K562 (cell line): ENCODE data around the gene ATP6V1G2. TPM values are rescaled to one million over a fixed set of nuclear protein-coding genes. Genes with fewer than 3 reads are reported as not detected.

ENCODE experiments used
- AFF4 ChIP-seq: sonication (generic); formaldehyde crosslinking; IDR thresholded peaks from 2 replicates; pipeline ENCODE4 v1.8.0; 2023; ENCODE audit warnings: mild to moderate bottlenecking, missing genetic modification reagents
- CBX1 ChIP-seq: sonication (generic); IDR thresholded peaks from 2 replicates; pipeline ENCODE4 v1.6.1; 2016; ENCODE audit warnings: antibody characterized with exemption, low read depth, mild to moderate bottlenecking
- ETS1 ChIP-seq: conservative IDR thresholded peaks from 2 replicates; pipeline ENCODE4 v1.6.1; 2011; ENCODE audit warnings: low read depth, mild to moderate bottlenecking, low read length; ENCODE audit not compliant: control insufficient read depth
- HMGXB4 ChIP-seq: sonication (generic); formaldehyde crosslinking; IDR thresholded peaks from 2 replicates; pipeline ENCODE4 v1.8.1; 2023; ENCODE audit warnings: mild to moderate bottlenecking, missing genetic modification reagents
- KDM1A ChIP-seq, 2 experiments: fragments of 450-650 bp; IDR thresholded peaks; 2 replicates each; pipeline ENCODE4 v1.6.1; 2016; ENCODE audit warnings: mild to moderate bottlenecking in 2 of 2
- MCM5 ChIP-seq: fragments of 450-650 bp; IDR thresholded peaks from 2 replicates; pipeline ENCODE4 v1.6.1; 2016; ENCODE audit warnings: low read depth
- NCOA6 ChIP-seq: fragments of 450-650 bp; IDR thresholded peaks from 2 replicates; pipeline ENCODE4 v1.6.1; 2017; ENCODE audit warnings: mild to moderate bottlenecking
- NCOR1 ChIP-seq: fragments of 450-650 bp; IDR thresholded peaks from 2 replicates; pipeline ENCODE4 v1.6.1; 2016; ENCODE audit warnings: mild to moderate bottlenecking, moderate library complexity
- SMAD3 ChIP-seq: fragments of 450-650 bp; formaldehyde crosslinking; conservative IDR thresholded peaks from 2 replicates; pipeline ENCODE4 v1.4.0; 2020; ENCODE audit warnings: mild to moderate bottlenecking
- SUPT5H ChIP-seq: fragments of 450-650 bp; IDR thresholded peaks from 2 replicates; pipeline ENCODE4 v1.6.1; 2016
- TCF15 ChIP-seq: fragments of 250-450 bp; sonication (Bioruptor Pico); IDR thresholded peaks from 2 replicates; pipeline ENCODE4 v1.8.0; 2022; ENCODE audit warnings: moderate library complexity, mild to moderate bottlenecking, inconsistent platforms
- TFE3 ChIP-seq: fragments of 450-650 bp; formaldehyde crosslinking; IDR thresholded peaks from 2 replicates; pipeline ENCODE4 v1.4.0; 2020; ENCODE audit warnings: mild to moderate bottlenecking, mixed read lengths
- THRAP3 ChIP-seq: fragments of 450-650 bp; IDR thresholded peaks from 2 replicates; pipeline ENCODE4 v1.6.1; 2016; ENCODE audit warnings: mild to moderate bottlenecking, inconsistent platforms, borderline replicate concordance
- ZFP91 ChIP-seq: sonication (generic); formaldehyde crosslinking; IDR thresholded peaks from 2 replicates; pipeline ENCODE4 v1.8.0; 2022; ENCODE audit warnings: mild to moderate bottlenecking, missing genetic modification reagents
- ZNF263 ChIP-seq: sonication (generic); formaldehyde crosslinking; IDR thresholded peaks from 2 replicates; pipeline ENCODE4 v1.8.0; 2022; ENCODE audit warnings: mild to moderate bottlenecking, missing genetic modification reagents, borderline replicate concordance
- ZNF780A ChIP-seq: fragments of 250-450 bp; sonication (Bioruptor Pico); IDR thresholded peaks from 2 replicates; pipeline ENCODE4 v1.5.0; 2021; ENCODE audit warnings: mild to moderate bottlenecking
- polyA plus RNA-seq, 8 experiments: library from polyadenylated mRNA; depleted of rRNA in 4 of 8; stranded (reverse) in 5 of 8; unstranded in 3 of 8; fragments of >200 nt; fragmentation: Nextera tagmentation in 2 of 8; fragmentation: Illumina TruSeq in 1 of 8; extraction: Ambion mirVana in 2 of 8; extraction: Trizol in 1 of 8; gene quantifications; 2 replicates each; pipeline versions ENCODE4 v1.2.1 to v1.2.3, GENCODE V29; 2011 to 2014; ENCODE audit warnings: inconsistent platforms in 1 of 8, missing spikeins in 1 of 8
- total RNA-seq, 7 experiments: library from RNA; depleted of rRNA in 6 of 7; stranded (reverse); fragments of >200 nt in 6 of 7; fragmentation: Illumina TruSeq in 2 of 7; extraction: Trizol in 2 of 7; gene quantifications; 2 replicates each; pipeline versions ENCODE4 v1.2.1 to v1.2.3, GENCODE V29; 2011 to 2021; ENCODE audit warnings: low replicate concordance in 1 of 7

Gene ATP6V1G2
- total and polyA plus RNA-seq, 9 of the 15 experiments (the other 6 are each of a cell fraction or from before 2014, with no cell fraction given), result 0.14 to 1.5 (median 0.33) TPM

- peak; percentile 32; the same call in 1 of the 2 replicates for TF ChIP-seq NCOA6
- no peak for TF ChIP-seq THRAP3
- 0 out of 2 replicates have a peak, but pooled peaks have one; percentile 26 for TF ChIP-seq HMGXB4
- no peak for TF ChIP-seq TFE3 (CRISPR knock-in tag)
- no peak for TF ChIP-seq CBX1
- TF ChIP-seq MCM5, result no peak
- peak; percentile 24; the same call in 1 of the 2 replicates for TF ChIP-seq ETS1
- peak; percentile 80 to 82 for TF ChIP-seq KDM1A (IDR thresholded peaks at IDR 0.05)
- TF ChIP-seq ZNF263 (CRISPR knock-in tag), result no peak
- TF ChIP-seq SUPT5H, result no peak
- no peak for TF ChIP-seq ZFP91
- no peak for TF ChIP-seq ZNF780A (CRISPR knock-in tag)
- TF ChIP-seq TCF15 (CRISPR knock-in tag), result no peak
- 0 out of 2 replicates have a peak, but pooled peaks have one; percentile 12 for TF ChIP-seq AFF4 (CRISPR knock-in tag)
- peak; percentile 44; the same call in 1 of the 2 replicates for TF ChIP-seq SMAD3 (CRISPR knock-in tag)
- peak; percentile 82 for TF ChIP-seq NCOR1
Measured at GRCh38 chr6:31559958-31560696, 13.7 kb upstream of the ATP6V1G2 start (continued).
